H1 (cell line): ENCODE data around the gene SERHL2. TPM values are rescaled to one million over a fixed set of nuclear protein-coding genes. Genes with fewer than 3 reads are reported as not detected.

ENCODE experiments used
- CTCF ChIA-PET: fragments of 300-600 bp; sonication (Branson Sonifier 250); formaldehyde crosslinking; loops from one replicate; lab custom pipeline; 2021; ENCODE audit not compliant: partially characterized antibody; lab: Charles Lee
- POLR2A ChIA-PET: fragments of 300-600 bp; sonication (Branson Sonifier 250); formaldehyde crosslinking; loops from one replicate; lab custom pipeline; 2021; ENCODE audit warnings: inconsistent platforms; ENCODE audit not compliant: partially characterized antibody; lab: Charles Lee
- DNase-seq, 2 experiments: peaks; one replicate each; pipeline versions ENCODE4 v3.0.0 to v3.0.0-alpha.2; 2010 to 2022; ENCODE audit warnings: low spot score in 2 of 2, low read depth in 1 of 2, mixed read lengths in 1 of 2
- FAIRE-seq: peaks from 2 replicates; lab custom pipeline; 2011; peaks lifted over from hg19 to GRCh38; lab: Jason Lieb, UNC
- H2AFZ ChIP-seq: 2 replicates; pipeline ENCODE4 v1.8.1; 2012; ENCODE audit warnings: low read length, inconsistent platforms
- H2AK5ac ChIP-seq: 2 replicates; pipeline ENCODE4 v1.6.1; 2013; ENCODE audit warnings: low read depth, low read length
- H2BK120ac ChIP-seq: replicated peaks from 2 replicates; pipeline ENCODE3; 2013; ENCODE audit warnings: low read depth, low read length, inconsistent platforms
- H2BK12ac ChIP-seq: 2 replicates; pipeline ENCODE4 v1.6.1; 2013; ENCODE audit warnings: low read depth, low read length
- H2BK15ac ChIP-seq: 2 replicates; pipeline ENCODE4 v1.6.1; 2013; ENCODE audit warnings: low read length
- H2BK20ac ChIP-seq: 2 replicates; pipeline ENCODE4 v1.6.1; 2013; ENCODE audit warnings: low read length
- H2BK5ac ChIP-seq: 2 replicates; pipeline ENCODE4 v1.6.1; 2013; ENCODE audit warnings: low read depth, low read length
- H3K14ac ChIP-seq: 2 replicates; pipeline ENCODE4 v1.6.1; 2013; ENCODE audit warnings: inconsistent platforms; ENCODE audit not compliant: insufficient read length
- H3K18ac ChIP-seq: 2 replicates; pipeline ENCODE4 v1.6.1; 2013; ENCODE audit warnings: low read length; ENCODE audit errors: extremely low read depth
- H3K23ac ChIP-seq: 2 replicates; pipeline ENCODE4 v1.6.1; 2013; ENCODE audit warnings: inconsistent platforms; ENCODE audit not compliant: insufficient read length
- H3K23me2 ChIP-seq: 2 replicates; pipeline ENCODE4 v1.6.1; 2013; ENCODE audit warnings: low read depth, low read length
- H3K27ac ChIP-seq: 2 replicates; pipeline ENCODE4 v1.6.1; 2011; ENCODE audit warnings: low read depth, low read length, inconsistent platforms
- H3K27me3 ChIP-seq, 4 experiments: replicated peaks in 1 of 4; 1 replicate in 1 of 4; 2 replicates in 3 of 4; pipeline versions ENCODE4 v1.6.1 to v1.8.1; 2011 to 2013; ENCODE audit warnings: low read length in 3 of 4, mild to moderate bottlenecking in 3 of 4, inconsistent platforms in 2 of 4, mixed read lengths in 2 of 4, moderate library complexity in 1 of 4; ENCODE audit not compliant: control insufficient read depth in 3 of 4, insufficient read depth in 3 of 4; ENCODE audit errors: extremely low read depth in 1 of 4
- H3K36me3 ChIP-seq, 4 experiments: 2 replicates each; pipeline versions ENCODE4 v1.6.1 to v1.8.1; 2011 to 2013; ENCODE audit warnings: mild to moderate bottlenecking in 4 of 4, low read length in 3 of 4, moderate library complexity in 2 of 4, control low read depth in 1 of 4, inconsistent platforms in 1 of 4; ENCODE audit not compliant: insufficient read depth in 4 of 4, control insufficient read depth in 2 of 4
- H3K4ac ChIP-seq: replicated peaks from 2 replicates; pipeline ENCODE3; 2013; ENCODE audit warnings: low read length, low read depth, mixed read lengths, inconsistent platforms; ENCODE audit not compliant: insufficient read length
- H3K4me1 ChIP-seq, 4 experiments: replicated peaks in 1 of 4; 1 replicate in 1 of 4; 2 replicates in 3 of 4; pipeline versions ENCODE4 v1.6.1 to v1.8.1; 2011 to 2013; ENCODE audit warnings: low read length in 3 of 4, inconsistent platforms in 2 of 4, mixed read lengths in 1 of 4; ENCODE audit not compliant: insufficient read depth in 4 of 4, control insufficient read depth in 3 of 4
- H3K4me2 ChIP-seq, 2 experiments: 2 replicates each; pipeline versions ENCODE4 v1.6.1 to v1.8.1; 2011 to 2013; ENCODE audit warnings: low read depth in 2 of 2, low read length in 2 of 2, control low read depth in 1 of 2, inconsistent platforms in 1 of 2, mild to moderate bottlenecking in 1 of 2; ENCODE audit not compliant: insufficient read depth in 1 of 2
- H3K4me3 ChIP-seq, 4 experiments: fragments of 200-600, 300-600 bp in 1 of 4; sonication (generic), shearing (Covaris generic), sonication (Bioruptor Twin) in 1 of 4; 2 replicates each; pipeline versions ENCODE4 v1.5.1 to v1.8.1; 2011 to 2016; ENCODE audit warnings: low read length in 4 of 4, low read depth in 3 of 4, control low read depth in 2 of 4, inconsistent platforms in 2 of 4, mild to moderate bottlenecking in 2 of 4, mixed read lengths in 1 of 4, moderate library complexity in 1 of 4; ENCODE audit not compliant: insufficient read depth in 2 of 4; ENCODE audit errors: extremely low read depth in 1 of 4
- H3K56ac ChIP-seq: replicated peaks from 2 replicates; pipeline ENCODE3; 2013; ENCODE audit warnings: low read depth, mild to moderate bottlenecking, mixed read lengths, low read length, inconsistent platforms; ENCODE audit not compliant: insufficient read length
- H3K79me1 ChIP-seq: 2 replicates; pipeline ENCODE4 v1.6.1; 2013; ENCODE audit warnings: low read depth, low read length, control low read depth
- H3K79me2 ChIP-seq, 2 experiments: 2 replicates each; pipeline versions ENCODE4 v1.6.1 to v1.8.1; 2012 to 2013; ENCODE audit warnings: low read length in 2 of 2, mild to moderate bottlenecking in 2 of 2, inconsistent platforms in 1 of 2; ENCODE audit not compliant: insufficient read depth in 2 of 2, control insufficient read depth in 1 of 2
- H3K9ac ChIP-seq, 4 experiments: replicated peaks in 1 of 4; 1 replicate in 1 of 4; 2 replicates in 3 of 4; pipeline versions ENCODE4 v1.6.1 to v1.8.1; 2011 to 2013; ENCODE audit warnings: low read depth in 3 of 4, low read length in 3 of 4, control low read depth in 2 of 4, mild to moderate bottlenecking in 2 of 4, moderate library complexity in 2 of 4, inconsistent platforms in 1 of 4; ENCODE audit errors: extremely low read depth in 1 of 4
- H3K9me3 ChIP-seq, 2 experiments: 2 replicates each; pipeline versions ENCODE4 v1.6.1 to v1.8.1; 2012 to 2013; ENCODE audit warnings: mild to moderate bottlenecking in 2 of 2, moderate library complexity in 2 of 2, control low read depth in 1 of 2, inconsistent platforms in 1 of 2, low read depth in 1 of 2, low read length in 1 of 2, mixed read lengths in 1 of 2; ENCODE audit not compliant: insufficient read depth in 2 of 2
- H4K20me1 ChIP-seq, 2 experiments: replicated peaks in 1 of 2; 2 replicates each; pipeline versions ENCODE3 to v1.8.1; 2011 to 2013; ENCODE audit warnings: inconsistent platforms in 2 of 2, low read length in 2 of 2, mild to moderate bottlenecking in 1 of 2; ENCODE audit not compliant: insufficient read depth in 2 of 2, control insufficient read depth in 1 of 2
- H4K5ac ChIP-seq: 2 replicates; pipeline ENCODE4 v1.6.1; 2013; ENCODE audit warnings: low read length, low read depth, mixed read lengths, inconsistent platforms; ENCODE audit not compliant: insufficient read length
- H4K8ac ChIP-seq: 2 replicates; pipeline ENCODE4 v1.8.0; 2013; ENCODE audit warnings: mild to moderate bottlenecking, moderate library complexity, low read length, inconsistent platforms; ENCODE audit not compliant: insufficient read depth; ENCODE audit errors: extremely low read depth
- H4K91ac ChIP-seq: replicated peaks from 2 replicates; pipeline ENCODE3; 2013; ENCODE audit warnings: low read length, mixed read lengths, inconsistent platforms; ENCODE audit not compliant: insufficient read length
- ATF3 ChIP-seq: IDR thresholded peaks from 2 replicates; pipeline ENCODE4 v1.6.1; 2011; ENCODE audit warnings: low read depth, mild to moderate bottlenecking, low read length; ENCODE audit not compliant: insufficient read depth
- BCL11A ChIP-seq, 2 experiments: IDR thresholded peaks; one replicate each; pipeline ENCODE4 v1.6.1; 2011; ENCODE audit warnings: low read depth in 2 of 2, low read length in 2 of 2, mild to moderate bottlenecking in 2 of 2
- CBX8 ChIP-seq: fragments of 300-800, 300-1000 bp; sonication (generic); IDR thresholded peaks from 2 replicates; pipeline ENCODE4 v1.7.1; 2016; ENCODE audit warnings: low read depth, low read length, borderline replicate concordance
- CTCF ChIP-seq, 3 experiments: IDR thresholded peaks; 1 replicate in 2 of 3; 2 replicates in 1 of 3; pipeline versions ENCODE4 v1.5.1 to v1.6.1; 2011; ENCODE audit warnings: low read length in 3 of 3, mild to moderate bottlenecking in 3 of 3, inconsistent platforms in 2 of 3, low read depth in 1 of 3, moderate library complexity in 1 of 3; ENCODE audit not compliant: insufficient read depth in 1 of 3; ENCODE audit errors: control extremely low read depth in 1 of 3
- GTF2F1 ChIP-seq: IDR thresholded peaks from 2 replicates; pipeline ENCODE4 v1.6.1; 2012; ENCODE audit warnings: low read depth, low read length, improper control_type of control experiment, borderline replicate concordance
- HDAC2 ChIP-seq, 2 experiments: fragments of 300-600 bp in 1 of 2; sonication (generic) in 1 of 2; IDR thresholded peaks; 2 replicates each; pipeline ENCODE4 v1.6.1; 2011 to 2012; ENCODE audit warnings: low read depth in 2 of 2, low read length in 2 of 2, mild to moderate bottlenecking in 2 of 2, moderate library complexity in 2 of 2, borderline replicate concordance in 1 of 2, inconsistent platforms in 1 of 2
- SIN3A ChIP-seq, 2 experiments: IDR thresholded peaks in 1 of 2; conservative IDR thresholded peaks in 1 of 2; 2 replicates each; pipeline ENCODE4 v1.6.1; 2011 to 2012; ENCODE audit warnings: low read length in 2 of 2, improper control_type of control experiment in 1 of 2, low read depth in 1 of 2, mild to moderate bottlenecking in 1 of 2
- SP1 ChIP-seq: IDR thresholded peaks from 2 replicates; pipeline ENCODE4 v1.6.1; 2011; ENCODE audit warnings: low read depth, low read length
- SRF ChIP-seq: IDR thresholded peaks from 2 replicates; pipeline ENCODE4 v1.6.1; 2011; ENCODE audit warnings: mild to moderate bottlenecking, low read depth, low read length, moderate library complexity
- TBP ChIP-seq: IDR thresholded peaks from 2 replicates; pipeline ENCODE4 v1.6.1; 2011; ENCODE audit warnings: low read depth, low read length, improper control_type of control experiment
- WGBS, 2 experiments: shearing (Covaris generic) in 1 of 2; methylation state at CpG; one replicate each; pipeline versions ENCODE4 v1.1.6 to v1.1.7; 2013 to 2015; ENCODE audit warnings: low lambda C conversion rate in 2 of 2, mixed read lengths in 2 of 2, inconsistent platforms in 1 of 2, low coverage in 1 of 2, missing lambda C conversion rate in 1 of 2; ENCODE audit not compliant: insufficient replicate concordance in 2 of 2, insufficient coverage in 1 of 2, insufficient read length in 1 of 2; ENCODE audit errors: extremely low coverage in 1 of 2, missing lambda C conversion rate in 1 of 2; 5-methylcytosine and 5-hydroxymethylcytosine counted together
- polyA plus RNA-seq, 7 experiments: library from polyadenylated mRNA; depleted of rRNA in 3 of 7; stranded (reverse) in 5 of 7; unstranded in 2 of 7; fragments of >200 nt in 5 of 7; fragments of 200-250 nt in 2 of 7; gene quantifications; 1 replicate in 5 of 7; 2 replicates in 1 of 7; 4 replicates in 1 of 7; pipeline versions ENCODE4 v1.2.1 to v1.2.3, GENCODE V29; 2011 to 2013; ENCODE audit warnings: missing spikeins in 2 of 7, mixed read lengths in 2 of 7
- total RNA-seq: library from RNA; stranded (reverse); fragmentation: NEBNext Ultra II Directional; extraction: Animal tissue kit (Norgen Biotek cat#: 25700); gene quantifications from 2 replicates; pipeline ENCODE4 v1.2.1, GENCODE V29; 2021

The SERHL2 gene
- total and polyA plus RNA-seq, 2 of the 8 experiments (the other 6 are each of a cell fraction or from before 2014, with no cell fraction given): 0.91 TPM; not detected in 1

DNA sequence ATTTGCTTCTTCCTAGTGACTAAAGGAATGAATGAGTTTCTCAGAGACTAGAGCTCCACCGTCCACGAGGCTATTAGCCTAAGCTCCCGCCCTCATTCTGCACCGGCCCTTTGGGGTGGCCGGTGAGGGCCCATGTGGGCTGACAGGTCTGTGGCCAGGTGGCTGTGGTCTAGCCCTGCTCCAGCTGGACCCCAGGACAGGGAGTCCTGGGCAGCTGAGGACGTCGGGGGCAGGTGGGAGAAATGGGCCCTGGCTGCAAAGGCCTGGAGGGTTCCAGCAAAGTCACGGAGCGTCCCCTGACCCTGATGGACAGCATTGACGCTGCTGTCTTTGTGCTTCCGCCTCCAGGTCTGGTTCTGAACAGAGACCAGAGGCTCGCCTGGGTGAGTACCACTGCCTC, 12.2 kb downstream of the SERHL2 start:
- Histone ChIP-seq H3K14ac (no peak overlapping the region), H3K27ac (no peak overlapping the region), H4K5ac (no peak overlapping the region), H4K20me1 (peaks cover 0 to 2% of the 10 kb centered on the region in 2 experiments), H3K36me3 (no peaks in the 10 kb centered on the region), H2AFZ (no peak overlapping the region), H2BK5ac (no peak overlapping the region), H2BK120ac (no peak overlapping the region), H3K4me2 (no peak overlapping the region), H3K23ac (no peak overlapping the region), H4K91ac (no peak overlapping the region), H3K27me3 (peaks cover 0 to 4% (median 0%) of the 10 kb centered on the region in 4 experiments; a peak in 3 of 7 replicates), H3K18ac (no peak overlapping the region), H3K23me2 (no peaks in the 10 kb centered on the region; the same call in 1 of the 2 replicates), H2BK20ac (no peak overlapping the region), H3K4me1 (peaks cover 0 to 5% (median 2%) of the 10 kb centered on the region in 4 experiments; a peak in 1 of 7 replicates), H4K8ac (peak overlapping the region; percentile 68; the same call in 1 of the 2 replicates), H3K4me3 (no peak overlapping the region), H3K79me1 (no peaks in the 10 kb centered on the region), H3K9me3 (no peaks in the 10 kb centered on the region), H3K4ac (no peak overlapping the region), H2AK5ac (no peak overlapping the region), H3K56ac (no peak overlapping the region), H3K79me2 (no peaks in the 10 kb centered on the region), H2BK15ac (no peak overlapping the region), H3K9ac (no peak overlapping the region), H2BK12ac (no peak overlapping the region)
- DNase-seq (no peak), FAIRE-seq (no peak)
- CTCF ChIA-PET: interaction anchor here (0.9 kb wide), 1 partner anchor 33 kb away, joined by 3 read pairs; no protein-coding TSS in a partner anchor
- 91% methylated on average over 12 of the region's 12 CpGs; no CpG with 5 or more reads in 1 of the 2 experiments for WGBS, 2 experiments
- POLR2A ChIA-PET: interaction anchor here (0.7 to 1.4 kb wide), 6 partner anchors 12 to 291 kb away, joined by 3 to 4 read pairs (median 3); partner anchors contain the start of genes ARFGAP3, POLDIP3 and SERHL2
- TF ChIP-seq TBP: no peak
- TF ChIP-seq BCL11A (IDR thresholded peaks at IDR 0.05; ENCODE audit: low read depth in 2 of 2, low read length in 2 of 2): no peak
- TF ChIP-seq SIN3A (conservative IDR thresholded peaks at IDR 0.05 in 1 of 2, IDR thresholded peaks at IDR 0.05 in 1 of 2; ENCODE audit: low read depth in 1 of 2, low read length in 2 of 2): no peak
- TF ChIP-seq CBX8: no peak
- TF ChIP-seq GTF2F1: no peak
- TF ChIP-seq SP1: no peak
- TF ChIP-seq SRF: no peak
- no peak for TF ChIP-seq ATF3
- no peak for TF ChIP-seq HDAC2 (IDR thresholded peaks at IDR 0.05; ENCODE audit: borderline replicate concordance in 1 of 2, low read depth in 2 of 2, low read length in 2 of 2)
- TF ChIP-seq CTCF (IDR thresholded peaks at IDR 0.05; ENCODE audit: control extremely low read depth in 1 of 3, insufficient read depth in 1 of 3, low read depth in 1 of 3, low read length in 3 of 3): no peak
